Type B pancreatic cell (in vitro differentiated cells): ENCODE data around the gene EXOC3L4. TPM values are rescaled to one million over a fixed set of nuclear protein-coding genes. Genes with fewer than 3 reads are reported as not detected.

Experiments used
- DNase-seq: peaks from one replicate; pipeline ENCODE4 v3.0.0; 2021; ENCODE audit warnings: mixed read lengths; ENCODE audit not compliant: unreplicated experiment; ENCODE audit errors: extremely low spot score
- H3K27ac Mint-ChIP-seq: 2 replicates; pipeline ENCODE4 v1.8.0; 2021; ENCODE audit warnings: mild to moderate bottlenecking, mixed read lengths
- H3K27me3 Mint-ChIP-seq: 2 replicates; pipeline ENCODE4 v1.8.0; 2021; ENCODE audit warnings: mixed read lengths
- H3K36me3 Mint-ChIP-seq: 2 replicates; pipeline ENCODE4 v1.8.0; 2021; ENCODE audit warnings: mixed read lengths
- H3K4me1 Mint-ChIP-seq: one replicate; pipeline ENCODE4 v1.8.0; 2021; ENCODE audit warnings: mixed read lengths; ENCODE audit not compliant: unreplicated experiment
- H3K4me3 Mint-ChIP-seq: 2 replicates; pipeline ENCODE4 v1.8.0; 2021; ENCODE audit warnings: mild to moderate bottlenecking, mixed read lengths
- H3K9me3 Mint-ChIP-seq: 2 replicates; pipeline ENCODE4 v1.8.0; 2021; ENCODE audit warnings: mixed read lengths
- CTCF ChIP-seq: fragments of 200-600 bp; sonication (generic); conservative IDR thresholded peaks from 2 replicates; pipeline ENCODE4 v1.5.0; 2021; ENCODE audit warnings: antibody characterized with exemption, mild to moderate bottlenecking
- total RNA-seq: library from RNA; stranded (reverse); gene quantifications from 2 replicates; pipeline ENCODE4 v1.2.1, GENCODE V29; 2021; ENCODE audit warnings: low replicate concordance

EXOC3L4 gene
- total RNA-seq, 1 donor from 2014 or later: 4.0 TPM

GRCh38 chr14:103072595-103073366, 21.7 kb upstream of the EXOC3L4 start:
- Mint-ChIP-seq H3K4me1 (peaks cover 6% of the 10 kb centered on the region), H3K36me3 (no peaks in the 10 kb centered on the region), H3K4me3 (no peak overlapping the region), H3K9me3 (no peaks in the 10 kb centered on the region), H3K27me3 (no peaks in the 10 kb centered on the region), H3K27ac (no peak overlapping the region)
- DNase-seq: no peak
- TF ChIP-seq CTCF: no peak

- H3K4me1 Mint-ChIP-seq: peaks cover 6% of the 10 kb centered on the region
- H3K4me3 Mint-ChIP-seq: no peak overlapping the region
- no peaks in the 10 kb centered on the region for H3K27me3 Mint-ChIP-seq
- no peak for TF ChIP-seq CTCF
- H3K27ac Mint-ChIP-seq: no peak overlapping the region
- no peaks in the 10 kb centered on the region for H3K36me3 Mint-ChIP-seq
- DNase-seq: no peak
- no peaks in the 10 kb centered on the region for H3K9me3 Mint-ChIP-seq
Measured at GRCh38 chr14:103073367-103073875, 21.1 kb upstream of the EXOC3L4 start.

- H3K27ac Mint-ChIP-seq: peak overlapping the region; percentile 55
- H3K36me3 Mint-ChIP-seq: no peaks in the 10 kb centered on the region
Measured at GRCh38 chr14:103073876-103074728, 20.4 kb upstream of the EXOC3L4 start.

GRCh38 chr14:103074729-103075367, 19.7 kb upstream of the EXOC3L4 start:
- H3K4me3 Mint-ChIP-seq: peak overlapping the region; percentile 58
- H3K27ac Mint-ChIP-seq: peak overlapping the region; percentile 55
- no peaks in the 10 kb centered on the region for H3K36me3 Mint-ChIP-seq
- TF ChIP-seq CTCF: no peak
- H3K27me3 Mint-ChIP-seq: no peaks in the 10 kb centered on the region
- no peaks in the 10 kb centered on the region for H3K9me3 Mint-ChIP-seq
- no peak for DNase-seq
- H3K4me1 Mint-ChIP-seq: peaks cover 6% of the 10 kb centered on the region

More at GRCh38 chr14:103073876-103074728, 20.4 kb upstream of the EXOC3L4 start:
- Mint-ChIP-seq H3K4me3 (peak overlapping the region; percentile 58), H3K27me3 (no peaks in the 10 kb centered on the region), H3K9me3 (no peaks in the 10 kb centered on the region), H3K4me1 (peaks cover 6% of the 10 kb centered on the region)
- no peak for TF ChIP-seq CTCF
- DNase-seq: no peak

GRCh38 chr14:103078420-103078749, 16.1 kb upstream of the EXOC3L4 start:
- Mint-ChIP-seq H3K27me3 (no peaks in the 10 kb centered on the region), H3K36me3 (no peaks in the 10 kb centered on the region)
- DNase-seq: peak; percentile 80

More at GRCh38 chr14:103078420-103078749, 16.1 kb upstream of the EXOC3L4 start:
- Mint-ChIP-seq H3K9me3 (no peaks in the 10 kb centered on the region), H3K27ac (no peak overlapping the region), H3K4me1 (peaks cover 6% of the 10 kb centered on the region), H3K4me3 (no peak overlapping the region)
- TF ChIP-seq CTCF: peak; percentile 82
